NCI-H1092 (cell line): Measurements from ENCODE around the gene DYSF.

Experiments used
- DNase-seq: peaks from one replicate; lab custom pipeline; 2025; lab: John Stamatoyannopoulos, UW

The DYSF gene

DNA sequence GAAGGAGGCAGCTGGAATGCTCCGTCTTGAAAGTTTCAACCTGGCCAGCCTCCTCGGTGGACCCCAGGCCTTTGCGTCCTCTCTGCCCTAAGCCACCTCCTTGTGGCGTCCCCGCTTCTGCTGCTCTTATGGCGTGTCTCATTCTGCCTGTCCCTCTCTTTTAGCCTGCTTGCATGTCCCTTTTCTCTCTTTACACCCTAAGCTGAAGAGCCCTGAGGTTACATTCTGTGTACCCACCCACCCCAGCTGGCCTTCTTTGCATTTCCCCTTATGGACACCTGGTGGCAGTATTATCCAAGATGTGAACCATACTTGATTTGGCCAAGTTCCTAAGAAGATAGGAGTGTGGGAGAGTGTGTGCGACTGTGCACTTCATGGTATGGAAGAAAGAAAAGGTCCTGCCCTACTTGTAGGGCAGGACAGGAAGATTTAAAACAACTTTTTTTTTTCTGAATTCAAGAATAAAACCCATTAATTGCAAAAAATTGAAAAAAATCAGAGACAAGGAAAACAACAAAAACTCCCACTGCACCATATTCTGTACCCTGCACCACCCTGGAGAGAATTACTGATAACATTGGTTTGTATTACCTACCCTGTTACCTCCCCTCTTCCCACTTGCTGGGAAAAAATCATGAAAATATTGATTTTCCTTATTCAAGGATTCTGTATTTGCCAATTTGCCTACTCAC is 77.4 kb downstream of the DYSF start:
- DNase-seq: no peak

DNA sequence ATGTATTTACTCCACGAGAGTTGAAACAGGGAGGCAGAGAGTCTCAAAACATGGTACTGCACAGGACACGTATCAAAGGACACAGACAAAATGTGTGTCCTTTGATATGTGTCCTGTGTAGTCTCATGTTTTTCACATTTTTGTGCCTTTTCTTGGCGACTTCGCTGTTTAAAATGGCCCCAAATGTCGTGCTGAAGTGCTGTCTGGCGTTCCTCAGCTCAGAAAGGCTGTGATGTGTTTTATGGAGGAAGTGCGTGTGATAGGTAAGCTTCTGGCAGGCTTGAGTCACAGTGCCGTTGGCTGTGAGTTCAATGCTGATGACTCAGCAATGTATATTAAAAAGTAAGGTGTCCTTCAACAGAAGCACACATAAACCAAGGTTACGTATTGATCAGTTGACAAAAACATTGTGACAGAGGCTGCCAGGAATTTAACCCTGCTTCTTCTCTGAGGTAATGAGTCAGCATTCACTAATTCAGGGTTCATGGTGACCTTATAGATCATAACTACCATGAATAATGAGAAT is 78.2 kb downstream of the DYSF start:
- DNase-seq: no peak

DNA sequence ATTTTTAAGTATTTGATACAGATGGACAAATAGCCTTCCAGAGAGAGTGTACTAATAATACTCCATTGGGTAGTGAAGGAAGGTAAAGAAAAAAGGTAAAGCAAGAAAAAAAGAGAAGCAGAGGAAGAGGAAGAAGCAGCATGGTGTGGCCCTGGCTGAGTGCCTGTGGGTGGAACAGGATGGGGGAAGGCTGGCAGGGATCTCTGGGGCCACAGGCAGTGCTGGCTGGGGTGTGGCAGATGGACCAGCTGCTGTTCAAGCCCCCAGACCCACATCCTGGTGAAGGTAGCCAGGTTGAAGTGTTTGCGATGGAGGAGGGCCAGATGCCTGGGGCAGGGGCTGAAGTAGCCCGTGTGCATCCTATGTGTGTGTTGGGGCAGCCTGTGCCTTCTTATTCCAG is 79.0 kb downstream of the DYSF start:
- no peak for DNase-seq

DNA sequence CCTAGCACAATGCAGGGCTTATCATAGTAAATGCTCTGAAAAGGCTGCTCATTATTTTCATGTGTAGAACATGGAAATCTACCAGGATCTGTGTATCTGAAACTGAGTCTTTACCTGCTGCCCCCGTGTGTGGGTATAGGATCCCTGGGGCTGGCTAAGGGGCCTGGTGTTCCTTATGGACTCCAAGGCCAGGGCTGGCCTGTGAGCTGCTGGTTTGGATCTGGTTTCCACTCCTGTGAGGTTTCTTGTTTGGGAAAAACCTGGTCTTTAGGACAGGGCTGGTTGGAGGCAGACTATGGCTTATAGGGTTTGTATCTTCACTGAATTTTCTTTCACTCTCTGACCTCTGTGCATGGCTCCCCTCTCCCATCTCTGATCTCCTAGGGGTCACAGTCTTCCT is 80.8 kb downstream of the DYSF start:
- DNase-seq: no peak

DNA sequence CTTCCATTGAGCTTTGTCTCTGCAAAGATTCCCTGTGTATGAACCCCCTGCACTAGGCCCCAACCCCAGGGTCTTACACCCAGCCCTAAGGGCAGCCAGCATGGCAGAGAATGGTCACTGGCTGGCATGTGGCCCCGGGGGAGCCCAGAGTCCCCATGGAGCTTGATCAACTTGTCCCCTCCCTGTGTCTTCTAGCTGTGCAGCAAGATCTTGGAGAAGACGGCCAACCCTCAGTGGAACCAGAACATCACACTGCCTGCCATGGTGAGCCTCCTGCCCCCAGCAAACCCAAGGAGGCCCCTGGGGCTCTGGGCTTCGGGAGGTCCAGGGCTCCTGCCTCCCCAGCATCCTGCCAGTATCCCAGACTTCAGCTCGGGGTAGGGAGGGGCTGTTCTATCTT is 81.5 kb downstream of the DYSF start:
- DNase-seq: no peak

DNA sequence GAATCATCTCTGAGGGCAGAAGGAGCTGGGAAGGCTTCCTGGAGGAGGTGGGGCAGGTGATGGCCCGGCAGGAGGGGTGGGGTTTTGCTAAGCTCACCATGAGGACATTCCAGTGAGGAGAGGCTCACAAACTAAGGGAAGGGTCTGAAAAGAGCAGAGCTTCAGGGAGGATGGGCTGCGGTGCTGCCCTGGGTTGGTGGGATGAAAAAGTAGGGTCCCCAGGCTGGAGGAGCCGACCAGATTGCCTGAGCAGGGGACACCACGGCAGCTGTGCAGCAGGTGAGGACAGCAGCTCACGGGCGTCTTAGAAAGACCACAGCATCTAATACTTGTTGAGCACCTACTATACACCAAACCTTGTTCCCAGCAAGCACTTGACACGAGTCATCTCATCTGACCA is 82.2 kb downstream of the DYSF start:
- DNase-seq: no peak

DNA sequence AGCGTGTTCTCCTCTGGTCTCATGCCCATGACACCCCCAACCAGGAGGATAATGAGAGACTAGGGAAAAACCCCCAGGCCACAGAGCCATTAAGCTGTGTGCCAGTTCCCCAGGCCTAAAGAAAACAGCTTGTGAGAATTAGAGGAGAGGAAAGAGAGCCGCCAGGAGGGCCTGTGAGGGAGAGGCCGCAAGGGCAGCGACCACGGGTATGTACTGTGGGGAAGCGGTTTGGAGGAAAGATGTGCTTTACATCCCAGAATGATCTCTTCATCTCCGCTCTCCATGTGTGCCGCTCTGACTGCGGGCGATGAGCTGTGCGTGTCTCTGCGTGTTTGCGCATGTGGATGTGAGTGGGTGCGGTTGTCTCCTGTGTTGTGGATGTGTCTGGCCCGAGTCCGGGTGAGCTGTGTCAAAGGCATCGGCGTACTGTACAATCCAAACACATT is 82.9 kb downstream of the DYSF start:
- no peak for DNase-seq

DNA sequence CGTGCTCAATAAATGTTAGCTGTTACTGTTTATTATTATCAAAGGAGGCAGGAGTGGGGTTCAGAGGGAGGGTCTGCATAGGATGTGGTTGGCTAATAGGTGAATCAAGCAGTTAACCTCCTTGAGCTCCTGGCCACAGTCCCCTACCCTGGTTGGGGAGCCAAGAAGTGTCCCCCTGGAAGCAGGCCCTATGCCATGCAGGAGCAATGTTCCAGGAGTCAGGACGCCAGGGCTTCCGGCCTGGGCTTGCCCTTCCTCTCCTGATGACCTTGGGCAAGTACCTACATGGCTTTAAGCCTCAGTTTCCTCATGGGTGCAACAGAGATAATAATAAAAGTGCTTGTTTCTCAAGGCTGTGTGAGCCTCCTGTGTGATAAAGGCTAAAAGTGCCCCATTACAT is 84.9 kb downstream of the DYSF start:
- DNase-seq: no peak

DNA sequence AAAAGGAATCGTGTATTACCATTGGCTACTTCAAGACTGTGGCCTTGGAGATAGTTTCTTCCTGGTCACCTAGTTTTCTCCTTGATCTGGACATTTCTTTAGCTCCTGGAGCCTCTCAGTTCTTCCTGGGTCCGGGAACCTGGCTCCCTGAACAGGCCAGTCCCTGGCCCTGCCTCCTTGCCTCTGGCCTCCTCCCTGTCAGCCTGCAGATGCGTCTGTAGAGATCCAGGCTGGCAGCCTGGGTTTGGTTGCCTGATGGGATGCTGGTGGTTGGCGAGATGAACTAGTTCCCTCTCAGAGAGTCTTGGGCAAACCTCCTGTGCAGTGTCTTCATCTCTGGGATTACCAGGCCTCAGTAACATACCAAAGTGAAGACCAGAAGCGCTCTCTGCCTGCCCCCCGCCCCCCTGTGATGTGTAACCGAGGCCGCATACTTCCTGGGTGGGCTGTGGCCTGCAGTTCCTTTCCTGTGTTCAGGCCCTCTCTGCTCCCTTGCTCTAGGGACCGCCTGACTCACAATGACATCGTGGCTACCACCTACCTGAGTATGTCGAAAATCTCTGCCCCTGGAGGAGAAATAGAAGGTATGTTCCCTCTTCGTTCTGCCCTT is 85.4 kb downstream of the DYSF start:
- DNase-seq: no peak

DNA sequence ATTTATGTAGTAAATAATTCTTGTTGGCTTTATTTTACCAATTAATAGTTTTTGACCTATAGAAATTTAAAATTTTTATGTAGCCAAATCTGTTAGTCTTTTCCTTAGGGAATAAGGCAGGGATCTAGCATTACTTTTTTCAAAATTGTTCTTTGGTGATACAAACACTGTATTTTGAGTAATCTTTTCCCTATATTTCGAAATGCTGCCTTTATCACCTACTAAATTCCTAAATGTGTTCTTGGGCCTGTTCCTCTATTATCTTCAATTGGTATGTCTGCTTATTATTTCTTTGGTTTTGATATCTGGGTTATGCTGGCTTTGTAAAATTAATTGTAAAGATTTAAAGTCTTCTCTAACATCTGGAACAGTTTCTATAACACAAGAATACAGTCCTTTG is 87.5 kb downstream of the DYSF start:
- no peak for DNase-seq

DNA sequence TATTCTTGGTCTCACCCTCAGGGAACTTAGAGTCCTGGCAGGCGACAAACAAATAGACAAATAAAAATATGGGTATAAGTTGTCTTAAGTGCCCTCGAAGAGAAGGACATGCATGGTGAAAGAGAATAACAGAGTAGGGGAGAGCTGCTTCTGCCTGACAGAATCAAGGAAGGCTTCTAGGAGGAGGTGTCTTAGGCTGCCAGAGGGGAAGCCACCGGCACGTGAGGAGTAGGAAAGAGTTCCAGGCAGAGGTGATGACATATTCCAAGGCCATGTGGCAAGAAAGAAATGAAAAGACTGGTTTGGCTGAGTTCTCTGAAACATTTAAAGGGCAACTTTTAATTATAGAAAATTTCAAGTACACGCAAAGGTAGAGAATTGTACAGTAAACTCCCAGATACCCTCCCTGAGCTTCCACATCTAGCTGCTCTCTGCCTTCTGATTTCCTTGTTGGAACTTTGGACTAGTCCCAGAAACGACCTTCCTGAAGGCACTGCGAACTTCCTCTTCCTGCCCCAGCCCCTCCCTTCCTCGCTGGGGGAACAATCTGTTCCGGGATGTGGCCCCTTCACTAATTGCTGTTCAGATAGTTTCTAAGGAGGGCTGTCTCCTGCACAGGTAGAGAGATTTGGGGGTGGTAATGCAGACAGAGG is 91.7 kb downstream of the DYSF start:
- DNase-seq: no peak

DNA sequence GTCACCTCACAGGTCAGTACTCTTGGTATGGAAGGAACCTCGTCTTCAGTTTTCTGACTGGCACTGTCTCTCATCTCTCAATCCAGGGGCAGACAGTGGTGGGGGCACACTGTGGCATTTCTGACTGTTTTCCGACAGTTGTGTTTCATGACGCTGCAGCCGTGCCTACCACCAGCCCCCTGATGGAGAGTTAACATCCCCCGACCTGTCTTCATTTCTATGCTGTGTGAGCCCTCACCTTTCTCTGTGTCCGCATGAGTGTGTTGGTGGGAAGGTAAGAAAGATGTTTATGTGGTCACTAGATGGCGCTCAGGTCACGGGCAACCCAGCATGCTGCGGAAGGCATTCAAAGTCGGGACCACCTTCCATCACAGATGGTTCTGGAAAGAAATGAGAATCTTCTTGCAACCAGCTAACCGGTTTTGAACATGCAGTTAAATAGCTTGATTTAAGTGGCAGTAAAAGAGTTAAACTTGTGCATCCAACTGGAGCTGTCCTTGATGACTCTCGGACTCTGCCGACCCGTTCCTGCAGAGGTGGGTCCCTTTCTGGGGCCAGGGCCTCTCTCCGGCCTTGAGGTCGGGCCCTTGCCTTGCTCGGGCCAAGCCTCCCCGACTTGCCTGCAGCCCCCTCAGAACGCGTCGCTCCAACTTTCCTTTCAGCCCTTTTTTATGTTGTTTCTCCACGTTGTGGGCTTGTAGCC is 92.4 kb downstream of the DYSF start:
- peak; percentile 32 for DNase-seq

DNA sequence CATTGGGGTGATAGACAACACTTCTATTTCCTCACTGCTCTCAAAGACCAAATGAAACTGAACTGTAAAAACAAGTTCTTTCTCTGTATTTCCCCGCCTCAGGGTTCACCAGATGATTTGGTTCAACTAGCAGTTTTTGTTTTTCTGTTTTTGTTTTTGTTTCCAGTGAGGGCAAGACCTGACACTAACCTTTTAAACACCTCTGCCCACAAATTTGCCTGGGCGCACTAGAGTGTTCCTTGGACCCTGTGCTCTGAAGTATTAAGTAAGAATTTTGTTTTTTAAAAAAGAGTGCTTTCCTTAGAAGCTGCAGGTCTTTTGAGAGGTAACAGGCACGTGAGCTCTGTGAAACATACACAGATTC is 92.9 kb downstream of the DYSF start:
- DNase-seq: no peak

DNA sequence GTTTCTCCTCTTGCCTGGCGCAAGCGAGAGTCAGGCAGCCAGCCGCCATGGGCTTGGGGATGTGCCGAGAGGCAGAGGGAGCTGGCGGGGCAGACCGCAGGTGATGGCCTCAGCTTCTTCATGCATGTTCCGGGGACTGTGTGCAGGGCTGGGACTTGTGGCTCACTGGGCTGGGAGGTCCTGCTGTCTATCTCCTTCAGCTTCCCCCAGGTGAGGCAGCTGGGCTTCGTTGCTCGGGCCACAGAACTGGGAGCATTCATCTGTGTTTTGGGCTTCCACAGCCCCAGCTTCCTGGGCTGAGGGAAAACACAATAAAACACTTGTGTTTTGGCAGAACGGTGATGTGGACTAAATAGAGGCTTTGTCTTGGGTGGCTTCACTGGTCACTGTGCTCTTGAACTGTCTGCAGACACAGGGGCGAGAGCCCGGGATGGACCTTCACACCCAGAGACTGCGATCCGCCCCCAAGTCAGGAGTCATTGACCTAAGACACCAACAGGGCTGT is 93.5 kb downstream of the DYSF start:
- no peak for DNase-seq

DNA sequence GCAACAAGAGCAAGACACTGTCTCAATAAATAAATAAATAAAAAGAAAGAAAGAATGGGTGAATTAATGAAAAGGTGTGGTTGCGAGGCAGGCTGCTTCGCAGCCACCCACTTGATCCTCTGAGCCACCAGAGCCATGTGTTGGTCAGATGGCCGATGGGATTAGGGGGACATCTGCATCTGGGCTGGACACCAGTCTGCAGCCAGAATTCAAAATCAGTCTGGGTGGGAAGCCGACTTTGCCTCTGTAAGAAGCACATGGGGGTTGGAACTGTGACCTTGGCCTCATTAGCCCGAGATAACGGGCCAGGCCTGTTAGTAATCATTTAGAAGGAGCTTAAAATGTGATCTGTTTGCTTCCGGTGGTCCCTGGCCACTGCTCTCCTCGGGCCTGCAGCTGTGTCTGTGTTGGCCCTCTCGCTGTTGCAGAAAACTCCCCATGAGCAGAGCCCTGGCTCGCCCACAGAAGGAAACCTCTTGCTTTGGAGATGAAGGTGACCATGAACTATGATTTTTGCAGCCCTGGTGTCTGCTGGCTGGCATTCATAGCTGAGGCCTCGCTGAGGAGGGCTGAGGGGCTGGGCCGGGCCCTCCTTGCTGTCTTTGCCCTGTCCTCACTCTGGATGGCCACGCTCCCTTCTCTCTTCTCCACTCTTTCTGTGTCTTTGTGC is 94.4 kb downstream of the DYSF start:
- no peak for DNase-seq

DNA sequence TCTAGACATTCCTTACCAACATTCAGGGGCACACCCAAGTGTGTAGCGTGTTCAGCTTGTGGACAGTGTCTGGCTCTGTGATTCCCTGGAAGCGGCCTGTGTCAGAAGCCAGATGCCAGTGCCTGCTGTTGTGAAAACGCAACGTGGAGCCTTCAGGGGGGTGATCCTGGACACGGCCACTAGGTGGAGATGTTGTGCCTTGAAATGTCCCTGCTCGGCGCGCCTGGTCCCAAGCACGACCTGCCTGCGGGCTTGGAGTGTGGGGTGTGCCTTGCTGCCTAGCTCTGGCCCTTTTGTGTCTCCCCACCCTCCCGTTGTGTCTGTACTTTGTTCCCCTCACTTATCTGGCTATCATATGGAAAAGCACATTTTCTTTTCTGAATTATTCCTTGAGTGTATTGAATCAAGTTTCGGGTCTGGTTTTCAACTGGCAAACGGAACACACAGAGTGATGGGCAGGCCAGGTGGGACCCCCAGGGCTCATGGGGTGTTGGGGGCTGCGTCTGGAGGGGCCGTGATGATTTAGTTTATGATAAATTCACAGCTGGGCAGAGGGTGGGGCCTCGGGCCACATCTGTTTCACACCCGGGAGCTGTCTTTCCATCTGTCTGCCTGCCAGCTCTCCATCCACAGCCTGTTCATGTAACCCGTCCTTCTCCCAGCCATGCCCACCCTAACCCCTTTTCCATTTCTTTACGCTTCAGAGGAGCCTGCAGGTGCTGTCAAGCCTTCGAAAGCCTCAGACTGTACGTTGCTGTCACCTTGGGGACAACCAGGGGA is 95.5 kb downstream of the DYSF start:
- no peak for DNase-seq

DNA sequence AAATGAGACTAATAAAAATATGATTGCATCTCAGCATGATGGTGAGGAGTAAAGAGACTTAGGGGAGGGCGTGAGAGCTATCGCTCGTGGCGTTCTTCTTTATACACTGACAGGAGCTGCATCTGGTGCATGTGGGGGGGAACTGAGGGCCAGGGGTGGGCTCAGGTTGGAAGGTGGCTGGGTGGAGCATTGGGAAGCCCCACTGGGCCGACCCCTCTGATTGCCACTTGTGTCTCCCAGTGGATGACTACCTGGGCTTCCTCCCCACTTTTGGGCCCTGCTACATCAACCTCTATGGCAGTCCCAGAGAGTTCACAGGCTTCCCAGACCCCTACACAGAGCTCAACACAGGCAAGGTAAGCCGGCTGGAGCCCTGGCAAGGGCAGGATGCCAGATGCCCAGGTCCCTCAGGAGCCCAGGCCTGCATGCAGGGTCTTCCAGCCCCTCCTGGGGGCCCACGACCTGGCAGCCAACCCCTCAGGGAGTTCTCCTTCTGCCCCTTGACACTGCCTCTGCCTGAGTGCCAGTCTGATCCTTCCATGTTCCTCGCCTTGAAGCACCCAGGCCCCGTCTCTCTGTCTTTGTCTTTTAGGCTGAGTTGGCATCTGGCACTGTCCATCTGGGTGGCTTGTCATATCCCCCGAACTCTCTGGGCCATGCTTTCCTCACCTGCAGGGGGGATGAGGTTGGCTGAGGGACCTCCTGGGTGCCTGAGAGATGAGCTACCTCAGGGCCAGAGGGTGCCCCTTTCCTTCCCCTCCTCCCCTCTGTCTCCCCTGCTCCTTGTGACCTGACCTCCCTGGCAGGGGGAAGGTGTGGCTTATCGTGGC is 97.7 kb downstream of the DYSF start:
- DNase-seq: no peak

DNA sequence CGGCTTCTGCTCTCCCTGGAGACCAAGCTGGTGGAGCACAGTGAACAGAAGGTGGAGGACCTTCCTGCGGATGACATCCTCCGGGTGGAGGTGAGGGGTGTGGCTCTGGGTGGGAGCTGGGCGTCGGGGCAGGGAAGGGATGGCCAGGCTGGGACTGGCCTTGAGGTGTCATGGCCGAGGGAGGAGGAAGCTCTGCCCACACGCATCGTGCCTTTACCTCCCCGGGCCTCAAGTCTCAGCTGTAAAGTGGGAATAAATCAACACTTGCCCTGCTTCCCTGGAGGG is 98.2 kb downstream of the DYSF start:
- DNase-seq: no peak

DNA sequence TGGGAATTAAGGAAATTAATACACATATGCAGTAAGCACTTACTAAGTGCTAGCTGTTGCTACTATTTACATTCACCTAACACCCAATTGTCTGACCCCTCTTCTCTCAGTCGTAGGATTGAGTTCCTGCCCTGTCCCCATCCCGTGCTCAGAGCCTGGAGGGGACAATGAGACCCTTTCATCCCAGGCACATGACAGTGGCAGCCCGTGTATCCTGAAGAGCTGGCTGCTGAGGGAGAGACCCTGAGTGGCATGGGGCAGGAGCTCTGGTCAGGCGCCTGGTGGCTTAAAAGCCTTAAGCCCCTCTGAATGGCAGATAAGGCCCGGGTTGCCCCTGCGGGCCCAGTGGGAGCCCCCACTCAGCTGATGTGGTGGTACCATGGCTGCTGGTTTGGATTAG is 99.0 kb downstream of the DYSF start:
- DNase-seq: no peak

DNA sequence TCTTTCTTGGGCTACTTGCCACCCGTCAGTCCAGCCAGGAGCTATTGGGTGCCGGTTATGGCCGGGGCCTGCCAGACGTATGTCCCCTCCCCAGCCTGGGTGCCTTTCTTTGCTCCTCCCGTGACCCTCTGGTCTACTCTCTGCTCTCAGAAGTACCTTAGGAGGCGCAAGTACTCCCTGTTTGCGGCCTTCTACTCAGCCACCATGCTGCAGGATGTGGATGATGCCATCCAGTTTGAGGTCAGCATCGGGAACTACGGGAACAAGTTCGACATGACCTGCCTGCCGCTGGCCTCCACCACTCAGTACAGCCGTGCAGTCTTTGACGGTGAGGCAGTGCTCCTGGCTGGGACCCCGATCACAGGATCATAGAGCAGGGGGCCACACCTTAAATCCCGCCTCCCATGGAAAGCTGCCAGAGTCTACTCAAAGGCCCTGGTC is 99.5 kb downstream of the DYSF start:
- DNase-seq: no peak
